Panc1 (cell line): Measurements from ENCODE around the gene RPS16. TPM values are rescaled to one million over a fixed set of nuclear protein-coding genes. Genes with fewer than 3 reads are reported as not detected.

ENCODE experiments used
- ATAC-seq: fragments of 200-7000 bp; cut with Tn5 transposase; 2 replicates; pipeline ENCODE4 v1.9.1; 2020; ENCODE audit warnings: mild to moderate bottlenecking, moderate library complexity
- BruUV-seq: library from RNA; stranded (reverse); fragments of 400-500 nt; replicated peaks from 2 replicates; lab custom pipeline; 2021; lab: Mats Ljungman, UMichigan
- CTCF ChIA-PET: fragments of 300-600 bp; sonication (Branson Sonifier 250); formaldehyde crosslinking; loops from one replicate; lab custom pipeline; 2022; ENCODE audit warnings: antibody characterized with exemption; lab: Charles Lee
- POLR2A ChIA-PET: fragments of 300-600 bp; sonication (Branson Sonifier 250); formaldehyde crosslinking; loops from one replicate; lab custom pipeline; 2022; ENCODE audit warnings: antibody characterized with exemption; lab: Charles Lee
- DNase-seq: peaks from one replicate; pipeline ENCODE4 v3.0.0-alpha.2; 2010; ENCODE audit warnings: low read depth, low spot score
- H3K27ac ChIP-seq: 2 replicates; pipeline ENCODE4 v1.5.1; 2011; ENCODE audit warnings: mild to moderate bottlenecking, low read length, inconsistent platforms
- H3K27me3 ChIP-seq: fragments of 200-500 bp; sonication (Bioruptor generic); 2 replicates; pipeline ENCODE4 v1.6.0; 2014; ENCODE audit warnings: low read length, inconsistent platforms; ENCODE audit not compliant: control insufficient read depth, insufficient read depth
- H3K36me3 ChIP-seq: fragments of 200-500 bp; sonication (Bioruptor generic); 2 replicates; pipeline ENCODE4 v1.5.1; 2014; ENCODE audit warnings: inconsistent platforms, mild to moderate bottlenecking, low read length, moderate library complexity; ENCODE audit not compliant: control insufficient read depth, insufficient read depth
- H3K4me1 ChIP-seq: 2 replicates; pipeline ENCODE4 v1.5.1; 2011; ENCODE audit warnings: inconsistent platforms, mild to moderate bottlenecking, low read length, moderate library complexity; ENCODE audit not compliant: control insufficient read depth, insufficient read depth
- H3K4me3 ChIP-seq, 2 experiments: 2 replicates each; pipeline ENCODE4 v1.5.1; 2011 to 2012; ENCODE audit warnings: low read depth in 2 of 2, low read length in 2 of 2, mild to moderate bottlenecking in 2 of 2, inconsistent platforms in 1 of 2, moderate library complexity in 1 of 2
- H3K9me3 ChIP-seq: fragments of 200-500 bp; sonication (Bioruptor generic); 2 replicates; pipeline ENCODE4 v1.5.1; 2014; ENCODE audit warnings: low read depth, mild to moderate bottlenecking, inconsistent platforms, low read length, moderate library complexity; ENCODE audit not compliant: control insufficient read depth, insufficient read depth
- CTCF ChIP-seq: fragments of 450-650 bp; IDR thresholded peaks from 2 replicates; pipeline ENCODE4 v1.5.1; 2017; ENCODE audit warnings: mild to moderate bottlenecking
- POLR2AphosphoS5 ChIP-seq: IDR thresholded peaks from 2 replicates; pipeline ENCODE4 v1.6.1; 2012; ENCODE audit warnings: mild to moderate bottlenecking, low read depth, low read length, moderate library complexity
- SIN3A ChIP-seq: IDR thresholded peaks from 2 replicates; pipeline ENCODE4 v1.6.1; 2012; ENCODE audit warnings: low read depth, mild to moderate bottlenecking, low read length, moderate library complexity, borderline replicate concordance; ENCODE audit not compliant: insufficient read depth
- TCF7L2 ChIP-seq: IDR thresholded peaks from 2 replicates; pipeline ENCODE4 v1.6.1; 2011; ENCODE audit warnings: mild to moderate bottlenecking, low read depth, low read length, inconsistent platforms
- in situ Hi-C: cut with HindIII; loops from 2 replicates; pipeline ENCODE4 v1.10.0; 2016; ENCODE audit warnings: low sequenced_read_pairs, low pct_unique_long_range_greater_than_20kb
- intact Hi-C: fragments of 100-400 bp; cut with micrococcal nuclease; formaldehyde crosslinking; loops from one replicate; pipeline ENCODE4 v1.10.0; 2022; ENCODE audit not compliant: unreplicated experiment
- total RNA-seq: library from RNA; stranded (reverse); gene quantifications from one replicate; pipeline ENCODE4 v1.2.1, GENCODE V29; 2021; ENCODE audit not compliant: unreplicated experiment
- TF ChIP-seq, protein P1 (sequence below), 2 experiments: IDR thresholded peaks; 2 replicates each; pipeline ENCODE4 v1.6.1; 2011 to 2012; ENCODE audit warnings: low read depth in 2 of 2, control low read depth in 1 of 2, low read length in 1 of 2, mild to moderate bottlenecking in 1 of 2, moderate library complexity in 1 of 2; ENCODE audit not compliant: insufficient read depth in 1 of 2

RPS16 gene
- total RNA-seq, 1 experiment from 2014 or later, result 27,832 TPM

DNA sequence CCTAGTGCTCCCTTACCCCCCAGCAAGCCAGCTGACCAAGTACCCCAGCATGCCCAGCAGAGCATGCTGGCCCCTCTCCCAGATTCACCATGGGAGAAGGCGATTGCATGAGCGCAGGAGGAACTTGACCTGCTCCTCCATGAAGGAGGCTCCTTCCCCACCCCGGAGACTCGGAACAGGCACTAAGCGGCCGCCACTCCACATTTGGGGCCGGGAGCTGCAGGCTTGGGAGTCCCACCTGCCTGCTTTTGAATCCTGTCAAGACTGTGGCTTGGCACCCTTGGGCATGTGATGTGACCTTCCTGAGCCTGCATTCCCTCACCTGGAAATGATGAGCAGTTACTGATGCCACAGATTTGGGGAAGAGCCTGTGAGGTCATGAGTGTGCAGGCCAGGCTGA lies 32.2 kb upstream of the RPS16 start:
- no peak overlapping the region for H3K27ac ChIP-seq
- no TSS peak for BruUV-seq
- H3K36me3 ChIP-seq, result peaks cover 94% of the 10 kb centered on the region
- ChIA-PET POLR2A (interaction anchor here (0.6 to 2.7 kb wide), 4 partner anchors 16 to 60 kb away, joined by 3 to 19 read pairs (median 6); partner anchors contain the start of gene RPS16), CTCF (interaction anchor here (0.6 to 2.1 kb wide), 3 partner anchors 27 to 35 kb away, joined by 3 to 11 read pairs (median 7); no protein-coding TSS in a partner anchor)
- ATAC-seq, result no peak
- no peak for DNase-seq
- H3K9me3 ChIP-seq, result no peaks in the 10 kb centered on the region
- H3K27me3 ChIP-seq, result no peaks in the 10 kb centered on the region
- in situ Hi-C loops, result no loop called here
- intact Hi-C loops, result no loop called here
- no peaks in the 10 kb centered on the region for H3K4me1 ChIP-seq
- TF ChIP-seq CTCF (no peak), POLR2AphosphoS5 (no peak), SIN3A (no peak), TCF7L2 (no peak)
- TF ChIP-seq, protein P1, sequence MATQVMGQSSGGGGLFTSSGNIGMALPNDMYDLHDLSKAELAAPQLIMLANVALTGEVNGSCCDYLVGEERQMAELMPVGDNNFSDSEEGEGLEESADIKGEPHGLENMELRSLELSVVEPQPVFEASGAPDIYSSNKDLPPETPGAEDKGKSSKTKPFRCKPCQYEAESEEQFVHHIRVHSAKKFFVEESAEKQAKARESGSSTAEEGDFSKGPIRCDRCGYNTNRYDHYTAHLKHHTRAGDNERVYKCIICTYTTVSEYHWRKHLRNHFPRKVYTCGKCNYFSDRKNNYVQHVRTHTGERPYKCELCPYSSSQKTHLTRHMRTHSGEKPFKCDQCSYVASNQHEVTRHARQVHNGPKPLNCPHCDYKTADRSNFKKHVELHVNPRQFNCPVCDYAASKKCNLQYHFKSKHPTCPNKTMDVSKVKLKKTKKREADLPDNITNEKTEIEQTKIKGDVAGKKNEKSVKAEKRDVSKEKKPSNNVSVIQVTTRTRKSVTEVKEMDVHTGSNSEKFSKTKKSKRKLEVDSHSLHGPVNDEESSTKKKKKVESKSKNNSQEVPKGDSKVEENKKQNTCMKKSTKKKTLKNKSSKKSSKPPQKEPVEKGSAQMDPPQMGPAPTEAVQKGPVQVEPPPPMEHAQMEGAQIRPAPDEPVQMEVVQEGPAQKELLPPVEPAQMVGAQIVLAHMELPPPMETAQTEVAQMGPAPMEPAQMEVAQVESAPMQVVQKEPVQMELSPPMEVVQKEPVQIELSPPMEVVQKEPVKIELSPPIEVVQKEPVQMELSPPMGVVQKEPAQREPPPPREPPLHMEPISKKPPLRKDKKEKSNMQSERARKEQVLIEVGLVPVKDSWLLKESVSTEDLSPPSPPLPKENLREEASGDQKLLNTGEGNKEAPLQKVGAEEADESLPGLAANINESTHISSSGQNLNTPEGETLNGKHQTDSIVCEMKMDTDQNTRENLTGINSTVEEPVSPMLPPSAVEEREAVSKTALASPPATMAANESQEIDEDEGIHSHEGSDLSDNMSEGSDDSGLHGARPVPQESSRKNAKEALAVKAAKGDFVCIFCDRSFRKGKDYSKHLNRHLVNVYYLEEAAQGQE (IDR thresholded peaks at IDR 0.05; ENCODE audit: insufficient read depth in 1 of 2, low read depth in 2 of 2, low read length in 1 of 2), result no peak
- no peak overlapping the region for H3K4me3 ChIP-seq

GRCh38 chr19:39465956-39466747 lies 30.4 kb upstream of the RPS16 start:
- Histone ChIP-seq H3K27ac (no peak overlapping the region), H3K4me3 (no peak overlapping the region), H3K4me1 (no peaks in the 10 kb centered on the region), H3K9me3 (no peaks in the 10 kb centered on the region), H3K36me3 (peaks cover 78% of the 10 kb centered on the region), H3K27me3 (no peaks in the 10 kb centered on the region)
- CTCF ChIA-PET, result interaction anchor here (0.6 to 4.7 kb wide), 5 partner anchors 9 to 36 kb away, joined by 3 to 57 read pairs (median 5); no protein-coding TSS in a partner anchor
- in situ Hi-C loops (no loop called here), intact Hi-C loops (no loop called here)
- ATAC-seq (no peak), DNase-seq (no peak)
- TF ChIP-seq, protein P1 (IDR thresholded peaks at IDR 0.05; ENCODE audit: insufficient read depth in 1 of 2, low read depth in 2 of 2, low read length in 1 of 2), result no peak
- TF ChIP-seq SIN3A (no peak), TCF7L2 (no peak), POLR2AphosphoS5 (no peak), CTCF (no peak)
- POLR2A ChIA-PET, result interaction anchor here (0.6 to 2.1 kb wide), 2 partner anchors 30 to 72 kb away, joined by 3 to 8 read pairs; partner anchors contain the start of gene RPS16
- no TSS peak for BruUV-seq
